ENCODE results near the gene CCDC170. TPM values are rescaled to one million over a fixed set of nuclear protein-coding genes. Genes with fewer than 3 reads are reported as not detected.
A peak's percentile ranks its signal among the peaks of the same experiment; 100 is the strongest.

CCDC170 gene
- total and polyA plus RNA-seq, 9 of the 15 experiments (the other 6 are each of a cell fraction or from before 2014, with no cell fraction given), result 0.01 to 0.18 (median 0.05) TPM; not detected in 6

DNA sequence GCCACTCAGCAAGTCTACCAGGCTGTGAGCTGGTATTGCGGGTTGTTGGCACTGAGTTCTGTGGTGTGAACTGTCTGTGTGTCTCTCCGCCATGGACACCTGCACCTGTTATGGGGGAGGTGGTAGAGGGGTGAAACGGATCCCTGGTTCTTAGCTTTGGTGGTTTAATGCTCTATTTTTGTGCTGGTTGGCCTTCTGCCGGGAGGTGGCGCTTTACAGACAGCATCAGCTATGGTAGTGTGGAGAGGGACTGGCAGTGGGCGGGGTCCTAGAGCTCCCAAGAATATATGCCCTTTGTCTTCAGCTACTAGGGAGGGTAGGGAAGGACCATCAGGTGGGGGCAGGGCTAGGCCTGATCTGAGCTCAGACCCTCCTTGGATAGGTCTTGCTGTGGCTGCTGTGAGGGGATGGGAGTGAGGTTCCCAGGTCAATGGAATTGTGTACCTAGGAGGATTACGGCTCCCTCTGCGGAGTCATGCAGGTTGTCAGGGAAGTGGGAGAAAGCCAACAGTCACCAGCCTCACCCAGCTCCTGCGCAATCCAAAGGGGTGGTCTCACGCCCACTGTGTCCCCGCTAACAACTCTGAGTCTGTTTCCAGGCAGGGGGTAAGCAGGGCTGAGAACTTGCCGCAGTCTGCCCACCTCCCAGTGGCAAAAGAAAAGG, 154.3 kb downstream of the CCDC170 start:
- in situ Hi-C loops (cut with MboI) (no loop called here), intact Hi-C loops (cut with micrococcal nuclease) (loop anchor here (1.0 kb wide), 1 partner anchor 620 kb away; no protein-coding TSS in a partner anchor)
- BruUV-seq (replicated peaks), result no TSS peak
- H3K36me3 ChIP-seq (ENCODE audit: control insufficient read depth, insufficient read depth, low read length), result no peaks in the 10 kb centered on the region
- POLR2A ChIA-PET, result interaction anchor here (0.6 kb wide), 1 partner anchor 10 kb away, joined by 3 read pairs; no protein-coding TSS in a partner anchor
- no peak overlapping the region for H3K9ac ChIP-seq (ENCODE audit: insufficient read depth in 1 of 2, low read depth in 2 of 2, low read length in 2 of 2)
- FAIRE-seq (peak; percentile 72), ATAC-seq (peak; percentile 97), DNase-seq (ENCODE audit: extremely low read depth in 1 of 4, low spot score in 3 of 4) (peak in 2 of 4 experiments; percentile 21 to 62)
- H3K79me2 ChIP-seq (ENCODE audit: control insufficient read depth, insufficient read depth, low read length), result no peaks in the 10 kb centered on the region
- TF ChIP-seq ARID1B (IDR thresholded peaks at IDR 0.05) (no peak), CREM (IDR thresholded peaks at IDR 0.05; ENCODE audit: low read depth) (peak; percentile 35; the same call in 1 of the 2 replicates), SMC3 (conservative IDR thresholded peaks at IDR 0.05; ENCODE audit: insufficient read depth, low read depth, low read length) (peak; percentile 44; the same call in 1 of the 2 replicates), PTTG1 (tag; IDR thresholded peaks at IDR 0.05; ENCODE audit: low read depth) (no peak), RAD21 (CRISPR knock-in tag; conservative IDR thresholded peaks at IDR 0.05 in 1 of 2, IDR thresholded peaks at IDR 0.05 in 1 of 2) (peak; percentile 18 to 46; a peak in 3 of 4 replicates), SRF (CRISPR knock-in tag; IDR thresholded peaks at IDR 0.05) (no peak), CTCF (IDR thresholded peaks at IDR 0.05 in 2 of 3, conservative IDR thresholded peaks at IDR 0.05 in 1 of 3; ENCODE audit: insufficient read depth in 2 of 3, low read depth in 1 of 3, low read length in 3 of 3) (peak; percentile 61 to 73 (median 67)), POLR2B (IDR thresholded peaks at IDR 0.05; ENCODE audit: low read depth, partially characterized antibody) (no peak)
- H2AFZ ChIP-seq (ENCODE audit: low read depth, low read length), result no peak overlapping the region
- H3K9me1 ChIP-seq (ENCODE audit: control insufficient read depth, insufficient read depth, low read length), result no peaks in the 10 kb centered on the region
- no peaks in the 10 kb centered on the region for H3K9me3 ChIP-seq (replicated peaks; ENCODE audit: control insufficient read depth, insufficient read depth, low read depth, low read length)
- no peaks in the 10 kb centered on the region; a peak in 1 of 5 replicates for H3K4me1 ChIP-seq (replicated peaks in 1 of 2; ENCODE audit: control insufficient read depth in 2 of 2, insufficient read depth in 2 of 2, low read length in 2 of 2)
- no peaks in the 10 kb centered on the region for H4K20me1 ChIP-seq (replicated peaks; ENCODE audit: control insufficient read depth, insufficient read depth, low read length)
- no peak overlapping the region for H3K4me2 ChIP-seq (ENCODE audit: insufficient read depth, low read length)
- CTCF ChIA-PET (ENCODE audit: low intra/inter-chr PET ratio), result interaction anchor here (0.6 kb wide), 1 partner anchor 782 kb away, joined by 3 read pairs; the partner anchor contains the start of gene MTHFD1L
- WGBS (ENCODE audit: insufficient coverage, low coverage, missing lambda C conversion rate), result 11% methylated on average over 12 of the region's 12 CpGs
- no peak overlapping the region for H3K27ac ChIP-seq (ENCODE audit: extremely low read depth, low read depth, low read length)
- 0 out of 5 replicates have a peak, but pooled peaks cover 0 to 8% of the 10 kb centered on the region in 2 experiments for H3K27me3 ChIP-seq (ENCODE audit: control insufficient read depth in 2 of 2, insufficient read depth in 2 of 2, low read length in 2 of 2)
- no peak overlapping the region for H3K4me3 ChIP-seq
